SK-N-SH treated with all-trans-retinoic acid at 6 μM for 48 hours (cell line): ENCODE results near the gene RENBP.

Experiments used
- ARNTL ChIP-seq: fragments of 450-650 bp; formaldehyde crosslinking; IDR thresholded peaks from 2 replicates; pipeline ENCODE4 v1.5.0; 2020; ENCODE audit warnings: low read depth, mild to moderate bottlenecking, moderate library complexity, borderline replicate concordance
- CSDC2 ChIP-seq: fragments of 250-450 bp; sonication (Bioruptor Pico); IDR thresholded peaks from 2 replicates; pipeline ENCODE4 v1.5.0; 2020; ENCODE audit warnings: mild to moderate bottlenecking, moderate library complexity
- ESRRG ChIP-seq: fragments of 250-450 bp; sonication (Bioruptor Pico); IDR thresholded peaks from 2 replicates; pipeline ENCODE4 v1.6.1; 2021; ENCODE audit warnings: mild to moderate bottlenecking
- GLIS3 ChIP-seq: fragments of 250-450 bp; sonication (Bioruptor Pico); IDR thresholded peaks from 2 replicates; pipeline ENCODE4 v1.5.0; 2020; ENCODE audit warnings: mild to moderate bottlenecking, moderate library complexity
- OSR1 ChIP-seq: fragments of 250-450 bp; sonication (Bioruptor Pico); IDR thresholded peaks from 2 replicates; pipeline ENCODE4 v1.8.0; 2022; ENCODE audit warnings: moderate library complexity, mild to moderate bottlenecking, inconsistent platforms
- ZC3H10 ChIP-seq: fragments of 250-450 bp; sonication (Bioruptor Pico); IDR thresholded peaks from 2 replicates; pipeline ENCODE4 v1.5.1; 2021; ENCODE audit warnings: mild to moderate bottlenecking, moderate library complexity
- ZFP3 ChIP-seq: fragments of 250-450 bp; sonication (Bioruptor Pico); IDR thresholded peaks from 2 replicates; pipeline ENCODE4 v1.5.0; 2020; ENCODE audit warnings: mild to moderate bottlenecking, moderate library complexity
- TF ChIP-seq, protein P1 (sequence below): fragments of 250-450 bp; sonication (Bioruptor Pico); IDR thresholded peaks from 2 replicates; pipeline ENCODE4 v1.8.0; 2020; ENCODE audit warnings: mild to moderate bottlenecking, moderate library complexity, borderline replicate concordance

DNA sequence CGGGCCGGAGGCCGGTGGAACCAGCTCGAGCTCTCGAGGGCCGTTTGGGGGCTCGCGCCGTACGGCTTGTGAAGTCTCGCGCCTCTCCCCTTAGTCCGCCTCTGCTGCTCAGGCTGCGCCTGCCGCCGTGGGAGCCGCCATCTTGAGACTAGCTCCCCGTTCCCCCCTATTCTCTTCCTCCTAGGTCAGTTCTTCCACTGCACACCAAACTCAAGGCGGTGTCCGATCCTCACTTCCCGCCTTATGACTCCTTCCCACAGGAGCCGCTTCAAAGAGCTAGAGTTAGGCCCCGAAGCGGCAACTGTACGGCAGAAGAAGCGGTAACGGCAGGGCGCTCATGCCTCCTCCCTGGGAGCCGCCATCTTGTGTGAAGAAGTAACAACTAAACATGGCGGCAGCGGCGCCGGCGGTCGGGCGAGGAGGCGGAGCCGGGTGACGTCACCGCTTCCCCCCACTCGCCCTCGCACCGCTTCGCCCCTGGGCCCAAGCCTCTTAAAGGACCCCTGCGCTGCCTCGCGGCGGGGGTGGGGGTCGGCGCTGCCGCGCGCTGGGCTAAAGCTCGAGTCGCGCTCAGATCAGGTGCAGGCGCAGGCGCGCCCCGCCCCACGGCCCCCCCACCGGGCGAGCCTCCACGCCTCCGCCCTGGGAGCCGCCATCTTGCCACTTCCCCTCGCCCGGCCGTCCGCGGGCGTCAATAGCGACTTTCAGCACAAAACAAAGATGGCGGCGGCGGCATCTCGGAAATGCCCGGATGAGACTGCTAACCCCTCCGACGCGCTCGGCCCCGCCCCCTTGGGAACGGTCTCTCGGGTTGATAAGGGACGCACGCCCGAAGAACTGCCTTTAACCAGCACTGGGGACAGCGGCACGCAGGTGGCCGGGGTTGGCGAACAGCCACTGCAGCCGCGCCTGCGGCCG is 27.3 kb upstream of the RENBP start, which contains the start of gene HCFC1:
- TF ChIP-seq, protein P1, sequence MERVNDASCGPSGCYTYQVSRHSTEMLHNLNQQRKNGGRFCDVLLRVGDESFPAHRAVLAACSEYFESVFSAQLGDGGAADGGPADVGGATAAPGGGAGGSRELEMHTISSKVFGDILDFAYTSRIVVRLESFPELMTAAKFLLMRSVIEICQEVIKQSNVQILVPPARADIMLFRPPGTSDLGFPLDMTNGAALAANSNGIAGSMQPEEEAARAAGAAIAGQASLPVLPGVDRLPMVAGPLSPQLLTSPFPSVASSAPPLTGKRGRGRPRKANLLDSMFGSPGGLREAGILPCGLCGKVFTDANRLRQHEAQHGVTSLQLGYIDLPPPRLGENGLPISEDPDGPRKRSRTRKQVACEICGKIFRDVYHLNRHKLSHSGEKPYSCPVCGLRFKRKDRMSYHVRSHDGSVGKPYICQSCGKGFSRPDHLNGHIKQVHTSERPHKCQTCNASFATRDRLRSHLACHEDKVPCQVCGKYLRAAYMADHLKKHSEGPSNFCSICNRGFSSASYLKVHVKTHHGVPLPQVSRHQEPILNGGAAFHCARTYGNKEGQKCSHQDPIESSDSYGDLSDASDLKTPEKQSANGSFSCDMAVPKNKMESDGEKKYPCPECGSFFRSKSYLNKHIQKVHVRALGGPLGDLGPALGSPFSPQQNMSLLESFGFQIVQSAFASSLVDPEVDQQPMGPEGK (CRISPR knock-in tag) = no peak
- TF ChIP-seq ZFP3 (CRISPR knock-in tag) = 0 out of 2 replicates have a peak, but pooled peaks have one; percentile 54
- no peak for TF ChIP-seq ARNTL (CRISPR knock-in tag)
- no peak for TF ChIP-seq ZC3H10 (CRISPR knock-in tag)
- no peak for TF ChIP-seq CSDC2 (CRISPR knock-in tag)
- TF ChIP-seq GLIS3 (CRISPR knock-in tag) = no peak
- TF ChIP-seq ESRRG (CRISPR knock-in tag) = no peak
- no peak for TF ChIP-seq OSR1
